HEK293 (cell line): Measurements from ENCODE around the gene LMCD1.

Experiments
- CTCF ChIP-seq: fragments of 450-650 bp; formaldehyde crosslinking; IDR thresholded peaks from 2 replicates; pipeline ENCODE4 v1.5.1; 2016; ENCODE audit warnings: missing biosample characterization, missing genetic modification characterization
- HOXC10 ChIP-seq: sonication (generic); formaldehyde crosslinking; IDR thresholded peaks from 2 replicates; pipeline ENCODE4 v1.8.1; 2023; ENCODE audit warnings: mild to moderate bottlenecking, missing genetic modification reagents
- PRDM6 ChIP-seq: fragments of 450-650 bp; formaldehyde crosslinking; IDR thresholded peaks from 2 replicates; pipeline ENCODE4 v1.5.1; 2017; ENCODE audit warnings: missing biosample characterization, missing genetic modification characterization
- TCF7L2 ChIP-seq: IDR thresholded peaks from 2 replicates; pipeline ENCODE4 v1.6.1; 2011; ENCODE audit warnings: low read depth, mild to moderate bottlenecking, inconsistent platforms, low read length, moderate library complexity, borderline replicate concordance
- ZNF302 ChIP-seq: fragments of 450-650 bp; formaldehyde crosslinking; IDR thresholded peaks from 2 replicates; pipeline ENCODE4 v1.5.1; 2016; ENCODE audit warnings: missing biosample characterization, missing genetic modification characterization, low read depth
- ZNF311 ChIP-seq: fragments of 450-650 bp; formaldehyde crosslinking; IDR thresholded peaks from 2 replicates; pipeline ENCODE4 v1.5.1; 2017; ENCODE audit warnings: missing biosample characterization, missing genetic modification characterization, borderline replicate concordance
- ZNF600 ChIP-seq: fragments of 450-650 bp; formaldehyde crosslinking; IDR thresholded peaks from 2 replicates; pipeline ENCODE4 v1.5.1; 2016; ENCODE audit warnings: missing biosample characterization, missing genetic modification characterization
- ZNF785 ChIP-seq: fragments of 450-650 bp; formaldehyde crosslinking; IDR thresholded peaks from 2 replicates; pipeline ENCODE4 v1.5.1; 2016; ENCODE audit warnings: missing biosample characterization, missing genetic modification characterization

- TF ChIP-seq PRDM6 (tag by site-specific recombination): no peak
- TF ChIP-seq HOXC10 (CRISPR knock-in tag): no peak
- no peak for TF ChIP-seq ZNF600 (tag by site-specific recombination)
- TF ChIP-seq ZNF302 (tag by site-specific recombination): no peak
- TF ChIP-seq TCF7L2: no peak
- no peak for TF ChIP-seq ZNF785 (tag by site-specific recombination)
- TF ChIP-seq CTCF (tag by site-specific recombination): no peak
- no peak for TF ChIP-seq ZNF311 (tag by site-specific recombination)
Measured at GRCh38 chr3:8529181-8529637, 27.6 kb downstream of the LMCD1 start.
